Body of pancreas (tissue), 4 donors: ENCODE results near the gene SSH2.

Source experiments
- CTCF ChIP-seq, 7 experiments: fragments of 450-650 bp in 4 of 7; fragments of 200-600 bp in 3 of 7; sonication (generic) in 3 of 7; IDR thresholded peaks; one replicate each; pipeline ENCODE4 v1.5.1; 2016 to 2019; ENCODE audit warnings: antibody characterized with exemption in 7 of 7
- POLR2A ChIP-seq, 3 donors: fragments of 450-650 bp; IDR thresholded peaks; one replicate each; pipeline ENCODE4 v1.6.1; 2016; ENCODE audit warnings: antibody characterized with exemption in 3 of 3, mild to moderate bottlenecking in 2 of 3

- TF ChIP-seq CTCF (IDR thresholded peaks at IDR 0.05), result no peak
- TF ChIP-seq POLR2A (IDR thresholded peaks at IDR 0.05), result no peak
Measured at GRCh38 chr17:29717817-29718216, 212.2 kb downstream of the SSH2 start.
